HepG2 (cell line): ENCODE measurements around the gene NAE1. TPM values are rescaled to one million over a fixed set of nuclear protein-coding genes. Genes with fewer than 3 reads are reported as not detected.

Source experiments
- ATF3 ChIP-seq: sonication (generic); formaldehyde crosslinking; IDR thresholded peaks from 2 replicates; pipeline ENCODE4 v1.4.0; 2020; ENCODE audit warnings: missing genetic modification reagents
- ATRX ChIP-seq: sonication (generic); formaldehyde crosslinking; IDR thresholded peaks from 2 replicates; pipeline ENCODE4 v1.4.0; 2020; ENCODE audit warnings: missing genetic modification reagents, borderline replicate concordance
- DPF2 ChIP-seq: sonication (generic); formaldehyde crosslinking; IDR thresholded peaks from 2 replicates; pipeline ENCODE4 v1.4.0; 2020; ENCODE audit warnings: mild to moderate bottlenecking, low read depth, missing genetic modification reagents, borderline replicate concordance
- GATAD2A ChIP-seq: IDR thresholded peaks from 2 replicates; pipeline ENCODE4 v1.6.1; 2016
- GPN1 ChIP-seq: sonication (generic); formaldehyde crosslinking; IDR thresholded peaks from 2 replicates; pipeline ENCODE4 v1.5.1; 2020; ENCODE audit warnings: missing genetic modification reagents, borderline replicate concordance
- HMG20A ChIP-seq: IDR thresholded peaks from 2 replicates; pipeline ENCODE4 v1.6.1; 2016; ENCODE audit warnings: borderline replicate concordance
- HNRNPH1 ChIP-seq: fragments of 200-400 bp; formaldehyde crosslinking; optimal IDR thresholded peaks from 2 replicates; pipeline ENCODE3; 2017; ENCODE audit warnings: mild to moderate bottlenecking, low read depth, low read length
- NCOA2 ChIP-seq: sonication (generic); formaldehyde crosslinking; IDR thresholded peaks from 2 replicates; pipeline ENCODE4 v1.8.0; 2022; ENCODE audit warnings: inconsistent platforms
- NR2F1 ChIP-seq, 2 experiments: fragments of 450-650 bp in 1 of 2; formaldehyde crosslinking in 1 of 2; IDR thresholded peaks; 2 replicates each; pipeline versions ENCODE4 v1.5.0 to v1.6.1; 2016 to 2020; ENCODE audit warnings: mild to moderate bottlenecking in 1 of 2, missing compliant biosample characterization in 1 of 2, missing genetic modification reagents in 1 of 2, moderate library complexity in 1 of 2
- SMARCE1 ChIP-seq: fragments of 450-650 bp; IDR thresholded peaks from 2 replicates; pipeline ENCODE4 v1.6.1; 2017; ENCODE audit warnings: borderline replicate concordance
- TCF12 ChIP-seq, 2 experiments: fragments of 450-650 bp in 1 of 2; sonication (generic) in 1 of 2; formaldehyde crosslinking in 1 of 2; IDR thresholded peaks; 2 replicates each; pipeline versions ENCODE4 v1.6.1 to v1.8.0; 2017 to 2022; ENCODE audit warnings: antibody characterized with exemption in 1 of 2, mild to moderate bottlenecking in 1 of 2, missing genetic modification reagents in 1 of 2, moderate library complexity in 1 of 2
- XBP1 ChIP-seq: sonication (generic); formaldehyde crosslinking; IDR thresholded peaks from 2 replicates; pipeline ENCODE4 v1.5.0; 2020; ENCODE audit warnings: missing genetic modification reagents
- ZFP1 ChIP-seq: IDR thresholded peaks from 2 replicates; pipeline ENCODE4 v1.6.1; 2016
- ZFP36L2 ChIP-seq: sonication (generic); formaldehyde crosslinking; IDR thresholded peaks from 2 replicates; pipeline ENCODE4 v1.4.0; 2020; ENCODE audit warnings: missing genetic modification reagents
- ZHX2 ChIP-seq, 2 experiments: sonication (generic) in 1 of 2; formaldehyde crosslinking in 1 of 2; IDR thresholded peaks; 2 replicates each; pipeline versions ENCODE4 v1.6.1 to v1.9.0; 2014 to 2022; ENCODE audit warnings: antibody characterized with exemption in 1 of 2, borderline replicate concordance in 1 of 2, inconsistent platforms in 1 of 2, low read depth in 1 of 2, missing genetic modification reagents in 1 of 2
- ZNF552 ChIP-seq: sonication (generic); formaldehyde crosslinking; IDR thresholded peaks from 2 replicates; pipeline ENCODE4 v1.9.0; 2022; ENCODE audit warnings: missing genetic modification reagents, mild to moderate bottlenecking, borderline replicate concordance
- ZNF614 ChIP-seq: IDR thresholded peaks from 2 replicates; pipeline ENCODE4 v1.6.1; 2018; ENCODE audit warnings: missing biosample characterization, missing genetic modification reagents, inconsistent platforms, borderline replicate concordance
- ZNF761 ChIP-seq: sonication (generic); formaldehyde crosslinking; conservative IDR thresholded peaks from 2 replicates; pipeline ENCODE4 v1.4.0; 2020; ENCODE audit warnings: mild to moderate bottlenecking, missing genetic modification reagents
- polyA plus RNA-seq, 8 experiments: library from polyadenylated mRNA; depleted of rRNA in 3 of 8; stranded (reverse) in 7 of 8; unstranded in 1 of 8; fragments of >200 nt; fragmentation: Illumina TruSeq in 4 of 8; extraction: Trizol in 4 of 8; gene quantifications; 2 replicates each; pipeline versions ENCODE4 v1.2.1 to v1.2.3, GENCODE V29; 2011 to 2016; ENCODE audit warnings: low read depth in 4 of 8, missing spikeins in 1 of 8, mixed read lengths in 1 of 8; ENCODE audit not compliant: insufficient read depth in 1 of 8
- total RNA-seq, 5 experiments: library from RNA; depleted of rRNA; stranded (reverse); fragments of >200 nt; fragmentation: Illumina TruSeq; extraction: Trizol; gene quantifications; 2 replicates each; pipeline ENCODE4 v1.2.3, GENCODE V29; 2016; ENCODE audit warnings: low read depth in 1 of 5
- TF ChIP-seq, protein P1 (sequence below): IDR thresholded peaks from 2 replicates; pipeline ENCODE4 v1.6.1; 2016; ENCODE audit warnings: missing compliant biosample characterization, missing genetic modification reagents, borderline replicate concordance
- TF ChIP-seq, protein P2 (sequence below): sonication (generic); formaldehyde crosslinking; IDR thresholded peaks from 2 replicates; pipeline ENCODE4 v1.4.0; 2020; ENCODE audit warnings: missing genetic modification reagents

NAE1 gene
- total and polyA plus RNA-seq, 2 of the 13 experiments (the other 11 are each of a cell fraction or from before 2014, with no cell fraction given): 95.7 to 206 TPM

DNA sequence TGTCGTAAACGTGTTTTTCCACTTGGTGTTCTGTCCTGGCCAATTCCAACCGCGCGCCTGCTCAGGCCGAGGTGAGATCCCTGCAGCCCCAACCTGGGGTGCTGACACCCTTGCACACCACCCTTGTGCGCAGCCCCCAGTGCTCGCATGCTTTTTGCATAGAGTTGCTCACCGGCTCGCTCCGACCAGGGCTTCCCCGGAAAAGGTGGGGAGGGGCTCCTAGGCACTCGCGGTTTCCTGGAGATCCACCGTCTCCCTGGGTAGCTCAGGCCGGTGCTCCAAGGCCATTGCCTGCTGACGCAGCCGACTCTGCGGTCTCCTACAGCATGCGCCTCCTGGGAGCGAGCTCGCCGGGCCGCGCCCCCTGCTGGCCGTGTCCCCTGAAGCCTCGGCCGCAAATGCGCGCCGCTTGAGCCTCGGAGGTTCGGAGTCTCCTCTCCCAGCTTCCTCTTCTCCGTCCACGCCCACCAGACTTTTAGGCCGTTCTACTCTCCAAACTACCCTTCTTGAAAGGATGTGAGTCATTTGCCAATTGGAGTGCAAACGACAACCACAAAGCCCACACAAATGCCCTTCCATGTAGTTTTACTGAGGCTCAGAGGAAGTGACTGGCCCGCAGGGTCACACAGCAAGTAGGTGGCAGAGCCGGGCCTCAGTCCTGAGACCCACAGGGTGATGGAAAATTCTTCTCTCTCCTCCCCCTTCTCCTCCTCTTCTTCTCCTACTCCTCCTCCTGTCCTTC is 42.3 kb upstream of the NAE1 start (continued):
- TF ChIP-seq ZHX2 (IDR thresholded peaks at IDR 0.05; ENCODE audit: low read depth) (no peak), ZHX2 (CRISPR knock-in tag; IDR thresholded peaks at IDR 0.05; ENCODE audit: borderline replicate concordance) (no peak), GPN1 (CRISPR knock-in tag) (no peak), HMG20A (CRISPR knock-in tag) (no peak), ZNF761 (CRISPR knock-in tag) (peak; percentile 94), ATRX (CRISPR knock-in tag) (no peak), ZFP36L2 (CRISPR knock-in tag) (peak; percentile 78; the same call in 1 of the 2 replicates), ATF3 (CRISPR knock-in tag) (no peak; the same call in 1 of the 2 replicates), DPF2 (CRISPR knock-in tag) (no peak), ZFP1 (CRISPR knock-in tag) (no peak), SMARCE1 (no peak), ZNF552 (CRISPR knock-in tag) (0 out of 2 replicates have a peak, but pooled peaks have one; percentile 21), XBP1 (no peak), ZNF614 (CRISPR knock-in tag) (peak; percentile 47; the same call in 1 of the 2 replicates), TCF12 (IDR thresholded peaks at IDR 0.05) (no peak), TCF12 (CRISPR knock-in tag; IDR thresholded peaks at IDR 0.05) (0 out of 2 replicates have a peak, but pooled peaks have one; percentile 41), NCOA2 (CRISPR knock-in tag) (peak; percentile 31; the same call in 1 of the 2 replicates), GATAD2A (peak; percentile 82), HNRNPH1 (no peak), NR2F1 (CRISPR knock-in tag; IDR thresholded peaks at IDR 0.05) (no peak)
- TF ChIP-seq, protein P1, sequence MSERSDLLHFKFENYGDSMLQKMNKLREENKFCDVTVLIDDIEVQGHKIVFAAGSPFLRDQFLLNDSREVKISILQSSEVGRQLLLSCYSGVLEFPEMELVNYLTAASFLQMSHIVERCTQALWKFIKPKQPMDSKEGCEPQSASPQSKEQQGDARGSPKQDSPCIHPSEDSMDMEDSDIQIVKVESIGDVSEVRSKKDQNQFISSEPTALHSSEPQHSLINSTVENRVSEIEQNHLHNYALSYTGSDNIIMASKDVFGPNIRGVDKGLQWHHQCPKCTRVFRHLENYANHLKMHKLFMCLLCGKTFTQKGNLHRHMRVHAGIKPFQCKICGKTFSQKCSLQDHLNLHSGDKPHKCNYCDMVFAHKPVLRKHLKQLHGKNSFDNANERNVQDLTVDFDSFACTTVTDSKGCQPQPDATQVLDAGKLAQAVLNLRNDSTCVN (CRISPR knock-in tag): no peak; the same call in 1 of the 2 replicates
- TF ChIP-seq, protein P2, sequence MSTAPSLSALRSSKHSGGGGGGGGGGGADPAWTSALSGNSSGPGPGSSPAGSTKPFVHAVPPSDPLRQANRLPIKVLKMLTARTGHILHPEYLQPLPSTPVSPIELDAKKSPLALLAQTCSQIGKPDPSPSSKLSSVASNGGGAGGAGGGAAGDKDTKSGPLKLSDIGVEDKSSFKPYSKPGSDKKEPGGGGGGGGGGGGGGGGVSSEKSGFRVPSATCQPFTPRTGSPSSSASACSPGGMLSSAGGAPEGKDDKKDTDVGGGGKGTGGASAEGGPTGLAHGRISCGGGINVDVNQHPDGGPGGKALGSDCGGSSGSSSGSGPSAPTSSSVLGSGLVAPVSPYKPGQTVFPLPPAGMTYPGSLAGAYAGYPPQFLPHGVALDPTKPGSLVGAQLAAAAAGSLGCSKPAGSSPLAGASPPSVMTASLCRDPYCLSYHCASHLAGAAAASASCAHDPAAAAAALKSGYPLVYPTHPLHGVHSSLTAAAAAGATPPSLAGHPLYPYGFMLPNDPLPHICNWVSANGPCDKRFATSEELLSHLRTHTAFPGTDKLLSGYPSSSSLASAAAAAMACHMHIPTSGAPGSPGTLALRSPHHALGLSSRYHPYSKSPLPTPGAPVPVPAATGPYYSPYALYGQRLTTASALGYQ (CRISPR knock-in tag): no peak
